Measurements from ENCODE around the gene TMEM33.

TMEM33 gene

DNA sequence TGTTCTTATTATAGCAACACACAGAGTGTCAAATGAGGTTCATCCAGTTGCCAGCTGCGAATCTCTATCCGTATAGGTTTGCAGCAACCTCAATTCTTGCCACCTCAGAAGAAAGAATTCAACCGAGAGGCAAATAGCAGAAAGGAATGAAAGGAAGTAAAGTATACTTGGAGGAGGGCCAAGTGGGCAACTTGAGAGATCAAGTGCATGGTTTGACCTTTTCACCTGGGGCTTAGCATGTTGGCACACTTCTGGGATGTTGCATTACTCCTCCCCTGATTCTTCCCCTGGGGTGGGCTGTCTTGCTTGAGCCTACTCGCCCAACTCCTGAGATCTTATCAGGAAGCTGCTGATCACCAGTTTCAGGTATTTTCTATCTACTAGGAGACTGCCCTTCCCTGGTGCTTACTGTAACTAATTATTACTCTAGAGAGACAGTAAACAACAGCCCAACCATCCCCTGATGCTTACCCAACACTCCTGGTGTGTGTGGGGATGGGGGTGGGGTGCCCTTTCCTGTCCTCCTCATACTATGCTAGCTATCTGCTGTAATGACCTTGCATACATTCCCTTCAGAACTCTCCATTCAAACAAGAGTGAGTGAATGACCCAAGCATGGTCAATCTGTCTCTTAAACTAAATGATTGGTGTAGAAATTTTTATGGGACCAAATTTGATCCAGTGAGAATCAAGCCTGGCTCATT, 7.3 kb upstream of the TMEM33 start:
- no peak for DNase-seq (ENCODE audit: low read depth in 1 of 2, low spot score in 1 of 2)
- TF ChIP-seq GABPA (IDR thresholded peaks at IDR 0.05; ENCODE audit: low read depth) (no peak), POLR2AphosphoS5 (IDR thresholded peaks at IDR 0.05; ENCODE audit: low read depth) (no peak), SPI1 (IDR thresholded peaks at IDR 0.05; ENCODE audit: borderline replicate concordance, low read depth) (no peak)
- TF ChIP-seq, protein P1, sequence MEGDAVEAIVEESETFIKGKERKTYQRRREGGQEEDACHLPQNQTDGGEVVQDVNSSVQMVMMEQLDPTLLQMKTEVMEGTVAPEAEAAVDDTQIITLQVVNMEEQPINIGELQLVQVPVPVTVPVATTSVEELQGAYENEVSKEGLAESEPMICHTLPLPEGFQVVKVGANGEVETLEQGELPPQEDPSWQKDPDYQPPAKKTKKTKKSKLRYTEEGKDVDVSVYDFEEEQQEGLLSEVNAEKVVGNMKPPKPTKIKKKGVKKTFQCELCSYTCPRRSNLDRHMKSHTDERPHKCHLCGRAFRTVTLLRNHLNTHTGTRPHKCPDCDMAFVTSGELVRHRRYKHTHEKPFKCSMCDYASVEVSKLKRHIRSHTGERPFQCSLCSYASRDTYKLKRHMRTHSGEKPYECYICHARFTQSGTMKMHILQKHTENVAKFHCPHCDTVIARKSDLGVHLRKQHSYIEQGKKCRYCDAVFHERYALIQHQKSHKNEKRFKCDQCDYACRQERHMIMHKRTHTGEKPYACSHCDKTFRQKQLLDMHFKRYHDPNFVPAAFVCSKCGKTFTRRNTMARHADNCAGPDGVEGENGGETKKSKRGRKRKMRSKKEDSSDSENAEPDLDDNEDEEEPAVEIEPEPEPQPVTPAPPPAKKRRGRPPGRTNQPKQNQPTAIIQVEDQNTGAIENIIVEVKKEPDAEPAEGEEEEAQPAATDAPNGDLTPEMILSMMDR (IDR thresholded peaks at IDR 0.05; ENCODE audit: insufficient read depth, low read length) = no peak
- TF ChIP-seq, protein P2, sequence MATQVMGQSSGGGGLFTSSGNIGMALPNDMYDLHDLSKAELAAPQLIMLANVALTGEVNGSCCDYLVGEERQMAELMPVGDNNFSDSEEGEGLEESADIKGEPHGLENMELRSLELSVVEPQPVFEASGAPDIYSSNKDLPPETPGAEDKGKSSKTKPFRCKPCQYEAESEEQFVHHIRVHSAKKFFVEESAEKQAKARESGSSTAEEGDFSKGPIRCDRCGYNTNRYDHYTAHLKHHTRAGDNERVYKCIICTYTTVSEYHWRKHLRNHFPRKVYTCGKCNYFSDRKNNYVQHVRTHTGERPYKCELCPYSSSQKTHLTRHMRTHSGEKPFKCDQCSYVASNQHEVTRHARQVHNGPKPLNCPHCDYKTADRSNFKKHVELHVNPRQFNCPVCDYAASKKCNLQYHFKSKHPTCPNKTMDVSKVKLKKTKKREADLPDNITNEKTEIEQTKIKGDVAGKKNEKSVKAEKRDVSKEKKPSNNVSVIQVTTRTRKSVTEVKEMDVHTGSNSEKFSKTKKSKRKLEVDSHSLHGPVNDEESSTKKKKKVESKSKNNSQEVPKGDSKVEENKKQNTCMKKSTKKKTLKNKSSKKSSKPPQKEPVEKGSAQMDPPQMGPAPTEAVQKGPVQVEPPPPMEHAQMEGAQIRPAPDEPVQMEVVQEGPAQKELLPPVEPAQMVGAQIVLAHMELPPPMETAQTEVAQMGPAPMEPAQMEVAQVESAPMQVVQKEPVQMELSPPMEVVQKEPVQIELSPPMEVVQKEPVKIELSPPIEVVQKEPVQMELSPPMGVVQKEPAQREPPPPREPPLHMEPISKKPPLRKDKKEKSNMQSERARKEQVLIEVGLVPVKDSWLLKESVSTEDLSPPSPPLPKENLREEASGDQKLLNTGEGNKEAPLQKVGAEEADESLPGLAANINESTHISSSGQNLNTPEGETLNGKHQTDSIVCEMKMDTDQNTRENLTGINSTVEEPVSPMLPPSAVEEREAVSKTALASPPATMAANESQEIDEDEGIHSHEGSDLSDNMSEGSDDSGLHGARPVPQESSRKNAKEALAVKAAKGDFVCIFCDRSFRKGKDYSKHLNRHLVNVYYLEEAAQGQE (IDR thresholded peaks at IDR 0.05; ENCODE audit: insufficient replicate concordance, low read depth) = no peak
- Histone ChIP-seq H3K27me3 (ENCODE audit: insufficient read depth, poor library complexity, severe bottlenecking) (no peaks in the 10 kb centered on the region), H3K27ac (replicated peaks) (no peak overlapping the region), H3K4me3 (replicated peaks; ENCODE audit: insufficient read depth, low read length) (no peak overlapping the region)

DNA sequence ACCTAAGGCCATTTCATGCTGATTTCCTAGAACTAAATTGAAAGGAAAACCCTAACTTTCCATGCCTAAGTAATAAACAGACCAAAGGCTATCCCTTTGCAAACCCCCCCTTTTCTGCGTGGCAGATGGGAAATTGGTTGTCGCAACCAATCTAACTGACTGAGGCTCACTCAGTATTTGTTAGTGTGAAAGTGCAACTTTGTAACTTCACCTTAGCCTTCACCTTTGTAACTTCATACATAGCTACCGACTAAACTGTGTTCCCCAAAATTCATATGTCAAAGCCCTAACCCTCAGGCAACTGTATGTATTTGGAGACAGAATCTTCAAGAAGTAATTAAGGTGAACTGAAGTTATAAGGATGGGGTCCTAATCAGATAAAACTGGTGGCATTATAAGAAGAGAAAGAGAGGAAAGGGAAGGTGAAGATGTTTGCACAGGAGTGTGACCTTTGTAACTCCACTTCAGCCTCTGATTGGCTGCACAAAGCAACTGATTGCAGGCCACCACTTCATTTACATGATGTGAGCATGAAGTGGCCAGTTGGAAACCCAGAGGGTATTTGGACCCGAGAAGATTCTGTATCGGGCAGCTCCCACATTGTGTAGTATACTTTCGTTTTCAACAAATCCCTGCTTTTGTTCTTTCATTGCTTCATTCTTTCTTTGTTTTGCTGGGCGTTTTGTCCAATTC, 4.9 kb upstream of the TMEM33 start:
- H3K27ac ChIP-seq (replicated peaks) = no peak overlapping the region
- no peaks in the 10 kb centered on the region for H3K27me3 ChIP-seq (ENCODE audit: insufficient read depth, poor library complexity, severe bottlenecking)
- DNase-seq (ENCODE audit: low read depth in 1 of 2, low spot score in 1 of 2) = no peak
- TF ChIP-seq POLR2AphosphoS5 (IDR thresholded peaks at IDR 0.05; ENCODE audit: low read depth) (no peak), GABPA (IDR thresholded peaks at IDR 0.05; ENCODE audit: low read depth) (no peak), SPI1 (IDR thresholded peaks at IDR 0.05; ENCODE audit: borderline replicate concordance, low read depth) (no peak)
- TF ChIP-seq, protein P1 (IDR thresholded peaks at IDR 0.05; ENCODE audit: insufficient read depth, low read length) = no peak
- TF ChIP-seq, protein P2 (IDR thresholded peaks at IDR 0.05; ENCODE audit: insufficient replicate concordance, low read depth) = no peak
- H3K4me3 ChIP-seq (replicated peaks; ENCODE audit: insufficient read depth, low read length) = no peak overlapping the region

DNA sequence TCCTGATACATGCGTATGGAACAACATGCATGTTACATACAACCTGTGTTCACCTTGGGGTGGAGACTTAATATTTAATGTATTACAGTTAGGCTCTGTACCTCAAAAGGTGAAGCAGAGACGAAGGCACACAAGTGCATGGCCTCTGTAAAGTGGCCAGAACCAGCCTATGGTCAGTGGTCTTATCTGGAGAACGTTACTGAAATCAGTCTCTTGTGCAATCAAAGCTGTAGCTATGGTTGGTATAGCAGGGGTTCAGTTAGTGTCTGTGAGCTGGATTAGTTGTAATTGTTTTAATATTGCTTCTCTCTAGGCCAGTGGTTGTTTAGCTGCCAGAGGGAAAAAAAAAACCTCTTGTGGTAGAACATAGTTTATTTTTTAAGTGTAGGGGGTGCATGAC, 2.2 kb upstream of the TMEM33 start:
- TF ChIP-seq GABPA (IDR thresholded peaks at IDR 0.05; ENCODE audit: low read depth) (no peak), SPI1 (IDR thresholded peaks at IDR 0.05; ENCODE audit: borderline replicate concordance, low read depth) (no peak), POLR2AphosphoS5 (IDR thresholded peaks at IDR 0.05; ENCODE audit: low read depth) (no peak)
- TF ChIP-seq, protein P1 (IDR thresholded peaks at IDR 0.05; ENCODE audit: insufficient read depth, low read length) = no peak
- TF ChIP-seq, protein P2 (IDR thresholded peaks at IDR 0.05; ENCODE audit: insufficient replicate concordance, low read depth) = no peak
- no peak for DNase-seq (ENCODE audit: low read depth in 1 of 2, low spot score in 1 of 2)
- no peaks in the 10 kb centered on the region for H3K27me3 ChIP-seq (ENCODE audit: insufficient read depth, poor library complexity, severe bottlenecking)
- H3K27ac ChIP-seq (replicated peaks) = no peak overlapping the region
- no peak overlapping the region for H3K4me3 ChIP-seq (replicated peaks; ENCODE audit: insufficient read depth, low read length)

Data from HL-60 (cell line).